Mucosa of stomach (tissue), 1 donor: ENCODE results near the gene CERS6.

Experiments used
- H3K27me3 ChIP-seq: one replicate; pipeline ENCODE4 v1.7.0; 2013; ENCODE audit warnings: mild to moderate bottlenecking, low read length; ENCODE audit not compliant: control insufficient read depth, insufficient read depth
- H3K36me3 ChIP-seq: one replicate; pipeline ENCODE4 v1.7.0; 2013; ENCODE audit warnings: low read length; ENCODE audit not compliant: control insufficient read depth, insufficient read depth
- H3K4me1 ChIP-seq: one replicate; pipeline ENCODE4 v1.7.0; 2013; ENCODE audit warnings: mild to moderate bottlenecking, low read length; ENCODE audit not compliant: control insufficient read depth, insufficient read depth
- H3K4me3 ChIP-seq: one replicate; pipeline ENCODE4 v1.7.0; 2013; ENCODE audit warnings: low read length
- H3K9ac ChIP-seq: one replicate; pipeline ENCODE4 v1.7.0; 2013; ENCODE audit warnings: mild to moderate bottlenecking, low read length, moderate library complexity
- H3K9me3 ChIP-seq: one replicate; pipeline ENCODE4 v1.7.0; 2013; ENCODE audit warnings: mild to moderate bottlenecking, low read length, moderate library complexity; ENCODE audit not compliant: control insufficient read depth
- donor health status: Pancreatic carcinoma.

Gene CERS6

DNA sequence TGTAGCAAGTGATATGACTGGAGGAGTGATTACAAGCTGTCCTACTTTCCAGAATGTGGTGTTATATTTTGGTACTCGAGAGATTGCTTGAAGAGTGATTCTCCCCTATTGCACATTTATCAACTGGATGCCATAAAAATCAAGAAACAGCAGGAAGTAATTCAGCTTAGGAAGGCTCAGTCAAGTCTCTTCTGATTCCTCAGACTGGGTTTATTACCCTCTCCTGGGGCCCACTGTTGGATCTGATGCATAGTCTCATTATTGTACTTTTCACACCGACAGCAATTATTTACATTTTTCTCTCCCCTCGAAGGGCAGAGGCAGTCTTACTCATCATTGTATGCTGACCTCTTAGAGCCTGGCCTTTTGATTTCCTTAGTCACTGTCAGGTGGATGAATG, 355.6 kb downstream of the CERS6 start:
- H3K36me3 ChIP-seq = no peaks in the 10 kb centered on the region
- no peak overlapping the region for H3K4me3 ChIP-seq
- no peaks in the 10 kb centered on the region for H3K9me3 ChIP-seq
- no peaks in the 10 kb centered on the region for H3K27me3 ChIP-seq
- H3K4me1 ChIP-seq = peaks cover 7% of the 10 kb centered on the region
- H3K9ac ChIP-seq = no peak overlapping the region

DNA sequence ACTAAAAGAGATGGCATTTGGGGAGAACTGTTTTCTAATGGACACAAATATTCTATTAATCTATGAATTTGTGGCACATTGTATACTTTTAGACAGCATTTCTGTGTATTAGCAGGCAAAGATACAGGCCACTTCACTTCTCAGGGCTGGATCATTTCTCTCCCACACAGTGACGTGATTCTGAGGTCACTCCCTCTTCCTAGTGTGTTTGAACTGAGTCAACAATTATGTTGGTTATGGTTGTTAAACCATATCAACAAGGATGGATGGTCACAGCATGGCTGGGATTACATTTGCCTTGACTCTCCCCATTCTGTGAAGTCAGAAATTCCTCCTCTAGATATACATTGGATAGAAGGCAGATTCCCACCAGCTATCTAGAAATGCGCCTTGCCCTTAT, 358.0 kb downstream of the CERS6 start:
- Histone ChIP-seq H3K27me3 (no peaks in the 10 kb centered on the region), H3K4me3 (no peak overlapping the region), H3K9ac (no peak overlapping the region), H3K4me1 (peaks cover 7% of the 10 kb centered on the region), H3K9me3 (no peaks in the 10 kb centered on the region), H3K36me3 (no peaks in the 10 kb centered on the region)

DNA sequence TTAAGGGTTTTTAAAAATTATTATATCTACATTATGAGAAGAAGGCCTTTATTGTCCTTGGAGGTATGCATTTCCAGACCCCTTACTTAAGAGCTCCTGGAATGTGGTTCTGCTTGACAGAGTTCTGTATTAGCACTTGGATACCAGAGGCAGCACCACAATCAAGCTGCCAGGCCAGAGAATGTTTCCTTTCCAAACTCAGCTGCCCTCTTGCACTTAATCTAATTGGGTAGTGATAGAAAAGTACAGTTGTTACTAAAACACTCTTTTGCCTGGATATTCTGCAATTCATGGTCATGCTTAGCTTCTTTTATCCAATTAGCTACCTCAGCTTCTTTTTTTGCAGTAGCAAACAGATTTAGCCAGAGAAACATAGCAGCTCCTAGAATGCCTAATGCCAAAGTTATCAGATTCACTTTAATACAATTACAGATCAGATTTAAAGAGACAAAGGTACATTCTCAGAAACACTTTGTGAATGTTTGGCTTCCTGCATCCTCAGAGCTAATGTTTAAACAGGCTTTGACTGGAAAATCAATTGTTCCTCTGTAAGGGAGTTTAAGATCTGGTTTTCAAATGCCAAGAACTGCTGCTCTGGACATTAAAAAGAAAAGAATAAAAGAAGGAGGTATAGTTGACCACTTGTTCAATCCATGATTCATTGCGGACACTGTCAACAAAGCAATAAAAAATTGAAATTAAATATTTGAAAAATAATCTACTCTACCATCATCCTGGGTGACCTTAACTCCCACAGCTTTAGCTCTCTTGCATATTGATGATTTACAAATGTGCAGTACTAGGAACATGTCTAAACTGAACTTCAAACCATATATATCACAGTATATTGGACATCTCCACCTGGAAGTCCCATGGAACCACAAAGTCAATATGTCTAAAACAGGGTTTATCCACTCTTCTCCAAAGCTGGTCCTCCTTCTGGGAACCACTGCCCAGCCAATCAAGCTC, 359.2 kb downstream of the CERS6 start:
- H3K9me3 ChIP-seq = no peaks in the 10 kb centered on the region

DNA sequence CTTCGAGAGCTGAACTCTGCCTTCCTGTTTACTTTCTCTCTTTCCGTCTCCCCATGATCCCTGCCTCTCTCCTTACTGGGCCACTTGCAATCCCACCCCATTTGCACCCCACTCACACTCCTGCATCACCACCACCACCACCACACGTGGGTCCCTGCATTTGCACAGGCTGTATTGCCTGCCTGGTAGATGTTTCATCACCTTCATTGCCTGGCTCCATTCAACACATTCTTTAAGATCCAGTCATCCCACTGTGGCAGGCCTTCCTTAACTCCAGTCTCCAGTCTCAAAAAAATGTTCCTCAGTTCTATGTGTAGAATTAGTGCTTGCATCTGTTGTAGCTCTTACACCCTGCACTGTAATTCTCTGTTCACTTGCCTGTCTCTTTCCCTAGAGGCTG, 360.3 kb downstream of the CERS6 start:
- no peak overlapping the region for H3K4me3 ChIP-seq
- no peaks in the 10 kb centered on the region for H3K9me3 ChIP-seq
- no peaks in the 10 kb centered on the region for H3K27me3 ChIP-seq
- H3K9ac ChIP-seq = no peak overlapping the region
- H3K4me1 ChIP-seq = peaks cover 7% of the 10 kb centered on the region
- H3K36me3 ChIP-seq = no peaks in the 10 kb centered on the region

More for the DNA sequence above, 359.2 kb downstream of the CERS6 start:
- Histone ChIP-seq H3K4me1 (peaks cover 7% of the 10 kb centered on the region), H3K4me3 (no peak overlapping the region), H3K27me3 (no peaks in the 10 kb centered on the region), H3K36me3 (no peaks in the 10 kb centered on the region), H3K9ac (no peak overlapping the region)

DNA sequence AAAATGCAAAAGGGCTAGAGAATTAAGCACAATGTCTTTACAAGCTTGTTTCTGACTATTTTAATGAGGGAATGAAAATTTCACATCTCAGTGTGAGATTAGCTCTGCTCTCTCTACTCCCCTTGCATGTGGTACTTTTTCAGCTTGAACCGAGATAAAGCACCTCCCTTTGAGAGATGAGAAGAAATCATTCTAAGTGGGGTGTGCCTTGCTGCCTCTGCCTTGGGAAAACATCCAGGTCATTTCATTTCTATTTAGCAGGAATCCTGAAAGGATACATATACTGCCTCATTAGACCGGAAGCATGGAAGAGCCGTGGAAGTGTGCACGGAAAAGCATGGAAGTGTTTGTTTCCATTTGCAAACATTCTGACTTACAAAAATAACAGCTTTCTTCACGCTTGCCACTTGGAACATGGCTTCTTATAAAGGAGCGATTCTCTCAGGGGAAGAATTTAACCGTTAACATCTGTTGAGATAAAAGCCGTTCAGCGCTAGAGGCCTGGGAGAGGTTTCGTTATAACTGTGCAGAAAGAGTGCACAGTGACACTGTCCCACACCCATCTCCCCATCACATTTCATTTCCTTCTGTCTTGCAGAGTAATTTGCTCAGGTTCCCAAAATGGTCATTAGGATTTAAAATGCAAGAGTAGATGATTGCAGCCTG, 363.1 kb downstream of the CERS6 start:
- Histone ChIP-seq H3K27me3 (no peaks in the 10 kb centered on the region), H3K9me3 (no peaks in the 10 kb centered on the region), H3K36me3 (no peaks in the 10 kb centered on the region), H3K4me1 (no peaks in the 10 kb centered on the region), H3K9ac (no peak overlapping the region), H3K4me3 (no peak overlapping the region)

DNA sequence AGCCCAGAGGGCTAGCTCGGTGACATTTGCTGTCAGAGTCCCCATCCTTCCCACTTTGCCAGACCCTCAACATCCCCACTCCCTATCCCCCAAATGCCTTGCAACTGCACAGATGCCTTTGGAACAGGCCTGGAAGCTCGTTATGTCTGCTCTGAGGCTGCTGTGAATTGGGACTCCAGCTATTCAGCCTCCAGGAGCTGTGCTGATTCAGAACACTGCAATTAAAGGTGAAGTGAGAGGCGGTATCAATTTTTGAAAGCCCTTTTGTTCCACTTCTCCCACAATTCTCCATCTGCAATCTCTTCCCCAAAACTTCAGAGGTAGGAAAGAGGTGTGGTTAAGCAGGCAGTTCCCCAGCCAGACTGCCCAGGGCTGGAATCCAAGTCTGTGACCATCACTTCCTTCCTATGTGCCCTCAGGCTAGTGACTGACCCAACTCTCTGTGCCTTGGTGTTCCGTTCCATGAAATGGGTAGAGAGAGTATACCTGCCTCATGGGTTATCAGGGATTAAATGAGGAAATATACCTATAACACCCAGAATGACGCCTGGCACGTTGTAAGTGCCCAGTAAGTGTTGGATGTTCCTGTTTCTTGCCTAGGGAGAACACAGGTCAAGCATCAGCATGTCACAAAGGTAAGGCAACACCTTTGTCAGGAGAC, 363.9 kb downstream of the CERS6 start:
- Histone ChIP-seq H3K4me3 (no peak overlapping the region), H3K9ac (no peak overlapping the region), H3K36me3 (no peaks in the 10 kb centered on the region), H3K27me3 (no peaks in the 10 kb centered on the region), H3K4me1 (no peaks in the 10 kb centered on the region), H3K9me3 (no peaks in the 10 kb centered on the region)

DNA sequence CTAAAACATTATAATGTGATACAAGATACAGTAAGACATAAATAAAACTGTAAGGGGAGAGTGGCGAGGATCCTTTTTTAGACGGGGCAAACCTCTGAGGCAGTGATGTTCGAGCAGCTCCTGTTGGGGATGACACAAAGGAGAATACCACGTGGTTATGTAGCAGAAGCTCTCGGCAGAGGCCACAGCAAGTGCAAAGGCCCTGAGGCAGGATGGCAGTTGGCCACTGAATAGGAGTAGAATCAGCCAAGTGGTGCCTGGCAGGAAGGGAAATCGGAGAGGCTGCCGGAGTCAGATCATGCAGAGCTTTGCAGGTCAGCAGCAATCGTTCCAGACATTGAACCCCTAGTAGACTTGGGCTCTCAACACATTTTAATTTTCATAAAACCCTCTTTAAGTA, 365.5 kb downstream of the CERS6 start:
- no peaks in the 10 kb centered on the region for H3K27me3 ChIP-seq

DNA sequence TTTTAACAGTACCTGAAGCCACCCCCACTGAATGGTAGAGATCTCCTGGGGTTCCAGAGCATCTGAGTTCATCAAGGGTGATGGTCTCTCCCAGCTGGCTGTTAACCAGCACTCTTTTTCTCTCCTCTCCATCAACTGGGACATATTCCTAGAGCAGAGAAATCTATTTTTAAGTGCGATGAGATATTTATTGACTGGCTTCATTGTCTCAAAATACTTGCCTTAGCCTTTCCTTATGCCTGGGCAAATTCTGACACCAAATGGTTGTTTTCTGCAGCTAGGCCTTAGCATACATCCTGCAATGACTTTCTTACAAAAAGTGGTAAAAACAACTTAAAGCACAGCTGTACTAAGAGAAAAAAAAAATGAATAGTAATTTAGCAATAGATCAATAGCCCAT, 365.9 kb downstream of the CERS6 start:
- H3K36me3 ChIP-seq = peaks cover 3% of the 10 kb centered on the region
- no peaks in the 10 kb centered on the region for H3K9me3 ChIP-seq
- no peaks in the 10 kb centered on the region for H3K27me3 ChIP-seq
- H3K9ac ChIP-seq = no peak overlapping the region
- H3K4me3 ChIP-seq = no peak overlapping the region
- no peaks in the 10 kb centered on the region for H3K4me1 ChIP-seq

More for the DNA sequence above, 365.5 kb downstream of the CERS6 start:
- no peaks in the 10 kb centered on the region for H3K9me3 ChIP-seq
- no peak overlapping the region for H3K9ac ChIP-seq
- no peaks in the 10 kb centered on the region for H3K4me1 ChIP-seq
- H3K36me3 ChIP-seq = no peaks in the 10 kb centered on the region
- no peak overlapping the region for H3K4me3 ChIP-seq
